ENCODE measurements around the gene PRXL2C. TPM values are rescaled to one million over a fixed set of nuclear protein-coding genes. Genes with fewer than 3 reads are reported as not detected.

PRXL2C gene
- total RNA-seq, 1 donor from 2014 or later: 12.6 TPM

DNA sequence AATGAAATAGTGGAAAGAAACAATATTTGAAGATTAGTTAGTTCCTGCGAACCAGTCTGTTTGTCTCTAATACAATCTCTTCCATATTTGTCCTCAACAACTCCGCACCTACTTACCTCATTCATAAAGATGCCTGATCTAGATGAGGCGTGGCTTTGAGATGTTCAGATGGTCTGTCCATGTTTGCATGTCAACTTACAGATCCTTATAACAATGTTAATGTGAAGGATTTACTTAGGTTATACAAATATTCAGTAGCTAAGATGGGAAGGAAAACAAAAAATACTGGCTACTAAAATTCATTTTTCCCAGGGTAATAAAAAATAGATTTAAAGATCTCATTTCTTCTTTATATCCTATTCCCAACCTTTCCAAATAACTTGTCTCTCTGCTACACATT is 43.8 kb downstream of the PRXL2C start:
- no peak overlapping the region for H3K27ac ChIP-seq (ENCODE audit: low read depth, low read length)
- DNase-seq (ENCODE audit: low read depth) (no peak), FAIRE-seq (no peak)
- peaks cover 30% of the 10 kb centered on the region for H3K79me2 ChIP-seq (ENCODE audit: insufficient read depth, low read length)
- Mint-ChIP-seq H3K4me3 (ENCODE audit: unreplicated experiment) (no peak overlapping the region), H3K27me3 (ENCODE audit: low read depth, unreplicated experiment) (no peaks in the 10 kb centered on the region), H3K27ac (ENCODE audit: unreplicated experiment) (no peak overlapping the region), H3K36me3 (ENCODE audit: low read depth, unreplicated experiment) (no peaks in the 10 kb centered on the region), H3K9me3 (ENCODE audit: unreplicated experiment) (no peaks in the 10 kb centered on the region), H3K4me1 (ENCODE audit: low read depth, unreplicated experiment) (peaks cover 25% of the 10 kb centered on the region)
- H2AFZ ChIP-seq (ENCODE audit: low read depth, low read length): no peak overlapping the region
- H3K9ac ChIP-seq (ENCODE audit: low read length): no peak overlapping the region
- no peaks in the 10 kb centered on the region for H3K9me3 ChIP-seq (ENCODE audit: insufficient read depth, low read depth, low read length)
- H3K4me3 ChIP-seq (ENCODE audit: insufficient read depth, low read depth, low read length): no peak overlapping the region
- no peak overlapping the region for H3K4me2 ChIP-seq (ENCODE audit: low read length)
- H4K20me1 ChIP-seq (ENCODE audit: insufficient read depth, low read length): peaks cover 31% of the 10 kb centered on the region
- H3K27me3 ChIP-seq (ENCODE audit: insufficient read depth, low read length): no peaks in the 10 kb centered on the region
- TF ChIP-seq, protein P1, sequence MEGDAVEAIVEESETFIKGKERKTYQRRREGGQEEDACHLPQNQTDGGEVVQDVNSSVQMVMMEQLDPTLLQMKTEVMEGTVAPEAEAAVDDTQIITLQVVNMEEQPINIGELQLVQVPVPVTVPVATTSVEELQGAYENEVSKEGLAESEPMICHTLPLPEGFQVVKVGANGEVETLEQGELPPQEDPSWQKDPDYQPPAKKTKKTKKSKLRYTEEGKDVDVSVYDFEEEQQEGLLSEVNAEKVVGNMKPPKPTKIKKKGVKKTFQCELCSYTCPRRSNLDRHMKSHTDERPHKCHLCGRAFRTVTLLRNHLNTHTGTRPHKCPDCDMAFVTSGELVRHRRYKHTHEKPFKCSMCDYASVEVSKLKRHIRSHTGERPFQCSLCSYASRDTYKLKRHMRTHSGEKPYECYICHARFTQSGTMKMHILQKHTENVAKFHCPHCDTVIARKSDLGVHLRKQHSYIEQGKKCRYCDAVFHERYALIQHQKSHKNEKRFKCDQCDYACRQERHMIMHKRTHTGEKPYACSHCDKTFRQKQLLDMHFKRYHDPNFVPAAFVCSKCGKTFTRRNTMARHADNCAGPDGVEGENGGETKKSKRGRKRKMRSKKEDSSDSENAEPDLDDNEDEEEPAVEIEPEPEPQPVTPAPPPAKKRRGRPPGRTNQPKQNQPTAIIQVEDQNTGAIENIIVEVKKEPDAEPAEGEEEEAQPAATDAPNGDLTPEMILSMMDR (IDR thresholded peaks at IDR 0.05; ENCODE audit: insufficient read depth, low read depth, low read length): no peak
- no peak for TF ChIP-seq EZH2 (IDR thresholded peaks at IDR 0.05; ENCODE audit: insufficient read depth, low read length)
- peaks cover 11% of the 10 kb centered on the region for H3K4me1 ChIP-seq (ENCODE audit: insufficient read depth, low read length)
- no peaks in the 10 kb centered on the region for H3K36me3 ChIP-seq (ENCODE audit: insufficient read depth, low read length)

DNA sequence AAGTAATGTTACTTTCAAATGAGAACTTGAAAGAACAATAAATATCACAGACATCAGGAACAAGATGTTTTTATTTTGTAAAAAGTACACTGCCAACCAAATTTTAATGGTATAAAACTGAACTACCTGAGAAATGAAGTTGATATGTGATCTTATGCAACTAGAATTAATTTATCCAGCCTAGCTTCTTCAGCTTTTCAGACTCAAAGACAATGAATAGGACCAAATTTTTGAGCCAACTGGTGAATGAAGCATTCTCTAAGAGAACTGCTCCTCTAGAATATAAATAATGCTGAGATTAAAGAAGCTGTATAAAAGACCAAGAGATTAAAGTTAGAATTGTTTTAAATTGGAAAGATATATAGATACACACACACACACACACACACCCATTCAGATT is 45.4 kb downstream of the PRXL2C start:
- Histone ChIP-seq H2AFZ (ENCODE audit: low read depth, low read length) (no peak overlapping the region), H4K20me1 (ENCODE audit: insufficient read depth, low read length) (peaks cover 20% of the 10 kb centered on the region), H3K4me2 (ENCODE audit: low read length) (no peak overlapping the region), H3K4me1 (ENCODE audit: insufficient read depth, low read length) (peaks cover 11% of the 10 kb centered on the region), H3K9me3 (ENCODE audit: insufficient read depth, low read depth, low read length) (no peaks in the 10 kb centered on the region), H3K9ac (ENCODE audit: low read length) (no peak overlapping the region), H3K27me3 (ENCODE audit: insufficient read depth, low read length) (no peaks in the 10 kb centered on the region), H3K79me2 (ENCODE audit: insufficient read depth, low read length) (peaks cover 23% of the 10 kb centered on the region), H3K36me3 (ENCODE audit: insufficient read depth, low read length) (no peaks in the 10 kb centered on the region), H3K4me3 (ENCODE audit: insufficient read depth, low read depth, low read length) (no peak overlapping the region), H3K27ac (ENCODE audit: low read depth, low read length) (no peak overlapping the region)
- Mint-ChIP-seq H3K9me3 (ENCODE audit: unreplicated experiment) (no peaks in the 10 kb centered on the region), H3K4me3 (ENCODE audit: unreplicated experiment) (no peak overlapping the region), H3K27ac (ENCODE audit: unreplicated experiment) (no peak overlapping the region), H3K4me1 (ENCODE audit: low read depth, unreplicated experiment) (peaks cover 29% of the 10 kb centered on the region), H3K36me3 (ENCODE audit: low read depth, unreplicated experiment) (no peaks in the 10 kb centered on the region), H3K27me3 (ENCODE audit: low read depth, unreplicated experiment) (no peaks in the 10 kb centered on the region)
- FAIRE-seq (no peak), DNase-seq (ENCODE audit: low read depth) (no peak)
- TF ChIP-seq, protein P1 (IDR thresholded peaks at IDR 0.05; ENCODE audit: insufficient read depth, low read depth, low read length): no peak

GRCh38 chr9:96607971-96608370 is 47.1 kb downstream of the PRXL2C start:
- Mint-ChIP-seq H3K36me3 (ENCODE audit: low read depth, unreplicated experiment) (no peaks in the 10 kb centered on the region), H3K4me1 (ENCODE audit: low read depth, unreplicated experiment) (peaks cover 27% of the 10 kb centered on the region), H3K4me3 (ENCODE audit: unreplicated experiment) (no peak overlapping the region), H3K9me3 (ENCODE audit: unreplicated experiment) (no peaks in the 10 kb centered on the region), H3K27ac (ENCODE audit: unreplicated experiment) (no peak overlapping the region), H3K27me3 (ENCODE audit: low read depth, unreplicated experiment) (no peaks in the 10 kb centered on the region)
- H3K79me2 ChIP-seq (ENCODE audit: insufficient read depth, low read length): peaks cover 15% of the 10 kb centered on the region
- H3K4me2 ChIP-seq (ENCODE audit: low read length): no peak overlapping the region
- H3K4me1 ChIP-seq (ENCODE audit: insufficient read depth, low read length): peaks cover 11% of the 10 kb centered on the region
- TF ChIP-seq EZH2 (IDR thresholded peaks at IDR 0.05; ENCODE audit: insufficient read depth, low read length): no peak
- TF ChIP-seq, protein P1 (IDR thresholded peaks at IDR 0.05; ENCODE audit: insufficient read depth, low read depth, low read length): no peak
- H4K20me1 ChIP-seq (ENCODE audit: insufficient read depth, low read length): peaks cover 11% of the 10 kb centered on the region
- no peaks in the 10 kb centered on the region for H3K36me3 ChIP-seq (ENCODE audit: insufficient read depth, low read length)
- DNase-seq (ENCODE audit: low read depth) (no peak), FAIRE-seq (no peak)
- no peak overlapping the region for H2AFZ ChIP-seq (ENCODE audit: low read depth, low read length)
- no peaks in the 10 kb centered on the region for H3K9me3 ChIP-seq (ENCODE audit: insufficient read depth, low read depth, low read length)
- H3K27me3 ChIP-seq (ENCODE audit: insufficient read depth, low read length): no peaks in the 10 kb centered on the region
- no peak overlapping the region for H3K4me3 ChIP-seq (ENCODE audit: insufficient read depth, low read depth, low read length)
- H3K27ac ChIP-seq (ENCODE audit: low read depth, low read length): no peak overlapping the region
- H3K9ac ChIP-seq (ENCODE audit: low read length): no peak overlapping the region
